Vagina (tissue), 2 donors: Measurements from ENCODE around the gene TFRC. TPM values are rescaled to one million over a fixed set of nuclear protein-coding genes. Genes with fewer than 3 reads are reported as not detected.
"Not testable (repeated sequence)": the region's sequence is repeated elsewhere in the genome, so short reads cannot be mapped to it uniquely, and the experiment has no call there.

ENCODE experiments used
- DNase-seq, 2 donors: peaks; one replicate each; pipeline ENCODE4 v3.0.0-alpha.2; 2017; ENCODE audit errors: extremely low spot score in 2 of 2
- H3K27ac ChIP-seq: fragments of 200-600 bp; sonication (generic); one replicate; pipeline ENCODE4 v1.5.1; 2019
- H3K27me3 ChIP-seq: fragments of 200-600 bp; sonication (generic); one replicate; pipeline ENCODE4 v1.5.1; 2019
- H3K36me3 ChIP-seq, 2 donors: fragments of 200-600 bp; sonication (generic); one replicate each; pipeline ENCODE4 v1.5.1; 2017 to 2019
- H3K4me1 ChIP-seq: fragments of 200-600 bp; sonication (generic); one replicate; pipeline ENCODE4 v1.5.1; 2019
- H3K4me3 ChIP-seq, 2 donors: fragments of 200-600 bp; sonication (generic); 1 replicate in 1 of 2; 2 replicates in 1 of 2; pipeline ENCODE4 v1.5.1; 2016 to 2019
- H3K9me3 ChIP-seq: fragments of 200-600 bp; sonication (generic); one replicate; pipeline ENCODE4 v1.5.1; 2019
- CTCF ChIP-seq, 3 experiments: fragments of 450-650 bp in 2 of 3; fragments of 200-600 bp in 1 of 3; sonication (generic) in 1 of 3; IDR thresholded peaks; one replicate each; pipeline ENCODE4 v1.5.1; 2017 to 2019; ENCODE audit warnings: antibody characterized with exemption in 3 of 3, mild to moderate bottlenecking in 2 of 3, moderate library complexity in 2 of 3
- POLR2A ChIP-seq, 2 donors: fragments of 450-650 bp; IDR thresholded peaks; one replicate each; pipeline ENCODE4 v1.6.1; 2017; ENCODE audit warnings: antibody characterized with exemption in 2 of 2, mild to moderate bottlenecking in 2 of 2, moderate library complexity in 2 of 2
- POLR2AphosphoS5 ChIP-seq, 2 donors: sonication (generic); formaldehyde crosslinking; IDR thresholded peaks; one replicate each; pipeline ENCODE4 v1.9.0; 2017; ENCODE audit warnings: antibody characterized with exemption in 2 of 2, mild to moderate bottlenecking in 2 of 2, low read depth in 1 of 2; ENCODE audit not compliant: insufficient read depth in 1 of 2
- intact Hi-C: fragments of 100-400 bp; cut with DNase I; formaldehyde crosslinking; loops from one replicate; pipeline ENCODE4 v1.15.1; 2023
- total RNA-seq: library from RNA; depleted of rRNA; stranded (reverse); fragments of >200 nt; gene quantifications from one replicate; pipeline ENCODE4 v1.2.3, GENCODE V29; 2016

TFRC gene
- total RNA-seq, 1 donor from 2014 or later, result 61.6 TPM

GRCh38 chr3:196072313-196072712 is 9.6 kb downstream of the TFRC start:
- H3K4me3 ChIP-seq, result no peak overlapping the region
- H3K4me1 ChIP-seq, result no peaks in the 10 kb centered on the region
- H3K27me3 ChIP-seq, result no peaks in the 10 kb centered on the region
- no peaks in the 10 kb centered on the region for H3K9me3 ChIP-seq
- H3K36me3 ChIP-seq, result peaks cover 0 to 80% of the 10 kb centered on the region in 2 donors
- H3K27ac ChIP-seq, result no peak overlapping the region
- TF ChIP-seq POLR2AphosphoS5 (IDR thresholded peaks at IDR 0.05; ENCODE audit: insufficient read depth in 1 of 2, low read depth in 1 of 2) (no peak), CTCF (IDR thresholded peaks at IDR 0.05) (no peak), POLR2A (IDR thresholded peaks at IDR 0.05) (no peak)
- intact Hi-C loops, result loop anchor here (5.0 kb wide), 1 partner anchor 125 kb away; no protein-coding TSS in a partner anchor
- DNase-seq, result no peak

- H3K27me3 ChIP-seq, H3K27ac ChIP-seq, H3K4me3 ChIP-seq, DNase-seq, H3K9me3 ChIP-seq, intact Hi-C loops, H3K4me1 ChIP-seq: not testable (repeated sequence)
- peaks cover 0 to 85% of the 10 kb centered on the region in 2 donors for H3K36me3 ChIP-seq
These were observed 13.1 kb downstream of the TFRC start for GRCh38 chr3:196068812-196069211.

GRCh38 chr3:196067439-196067838 is 14.5 kb downstream of the TFRC start:
- TF ChIP-seq POLR2A (IDR thresholded peaks at IDR 0.05), result no peak
- no peak for TF ChIP-seq CTCF (IDR thresholded peaks at IDR 0.05)
- TF ChIP-seq POLR2AphosphoS5 (IDR thresholded peaks at IDR 0.05; ENCODE audit: insufficient read depth in 1 of 2, low read depth in 1 of 2), result no peak
- H3K4me3 ChIP-seq, result no peak overlapping the region
- H3K4me1 ChIP-seq, result no peaks in the 10 kb centered on the region
- peaks cover 0 to 91% of the 10 kb centered on the region in 2 donors for H3K36me3 ChIP-seq
- H3K27ac ChIP-seq, result no peak overlapping the region
- DNase-seq, result no peak
- no peaks in the 10 kb centered on the region for H3K9me3 ChIP-seq
- intact Hi-C loops, result no loop called here
- H3K27me3 ChIP-seq, result no peaks in the 10 kb centered on the region

GRCh38 chr3:196063971-196064370 is 17.9 kb downstream of the TFRC start:
- H3K27me3 ChIP-seq, result no peaks in the 10 kb centered on the region
- TF ChIP-seq CTCF (IDR thresholded peaks at IDR 0.05) (no peak), POLR2AphosphoS5 (IDR thresholded peaks at IDR 0.05; ENCODE audit: insufficient read depth in 1 of 2, low read depth in 1 of 2) (no peak), POLR2A (IDR thresholded peaks at IDR 0.05) (no peak)
- no peak for DNase-seq
- H3K27ac ChIP-seq, result no peak overlapping the region
- no peak overlapping the region for H3K4me3 ChIP-seq
- intact Hi-C loops, result no loop called here
- H3K36me3 ChIP-seq, result peaks cover 0 to 85% of the 10 kb centered on the region in 2 donors
- H3K9me3 ChIP-seq, result no peaks in the 10 kb centered on the region
- H3K4me1 ChIP-seq, result no peaks in the 10 kb centered on the region

GRCh38 chr3:196063456-196063855 is 18.4 kb downstream of the TFRC start:
- Histone ChIP-seq H3K27ac (no peak overlapping the region), H3K36me3 (peaks cover 0 to 83% of the 10 kb centered on the region in 2 donors), H3K4me3 (no peak overlapping the region), H3K4me1 (no peaks in the 10 kb centered on the region), H3K9me3 (no peaks in the 10 kb centered on the region), H3K27me3 (no peaks in the 10 kb centered on the region)
- intact Hi-C loops, result no loop called here
- TF ChIP-seq POLR2A (IDR thresholded peaks at IDR 0.05) (no peak), POLR2AphosphoS5 (IDR thresholded peaks at IDR 0.05; ENCODE audit: insufficient read depth in 1 of 2, low read depth in 1 of 2) (no peak), CTCF (IDR thresholded peaks at IDR 0.05) (no peak)
- no peak for DNase-seq
